GM18868 (cell line): Measurements from ENCODE around the gene FOSL2.

Source experiments
- ATAC-seq: cut with Tn5 transposase; IDR thresholded peaks from one replicate; pipeline ENCODE4 v1.9.1; 2021; ENCODE audit warnings: mild to moderate bottlenecking, moderate library complexity; ENCODE audit not compliant: unreplicated experiment

The FOSL2 gene

DNA sequence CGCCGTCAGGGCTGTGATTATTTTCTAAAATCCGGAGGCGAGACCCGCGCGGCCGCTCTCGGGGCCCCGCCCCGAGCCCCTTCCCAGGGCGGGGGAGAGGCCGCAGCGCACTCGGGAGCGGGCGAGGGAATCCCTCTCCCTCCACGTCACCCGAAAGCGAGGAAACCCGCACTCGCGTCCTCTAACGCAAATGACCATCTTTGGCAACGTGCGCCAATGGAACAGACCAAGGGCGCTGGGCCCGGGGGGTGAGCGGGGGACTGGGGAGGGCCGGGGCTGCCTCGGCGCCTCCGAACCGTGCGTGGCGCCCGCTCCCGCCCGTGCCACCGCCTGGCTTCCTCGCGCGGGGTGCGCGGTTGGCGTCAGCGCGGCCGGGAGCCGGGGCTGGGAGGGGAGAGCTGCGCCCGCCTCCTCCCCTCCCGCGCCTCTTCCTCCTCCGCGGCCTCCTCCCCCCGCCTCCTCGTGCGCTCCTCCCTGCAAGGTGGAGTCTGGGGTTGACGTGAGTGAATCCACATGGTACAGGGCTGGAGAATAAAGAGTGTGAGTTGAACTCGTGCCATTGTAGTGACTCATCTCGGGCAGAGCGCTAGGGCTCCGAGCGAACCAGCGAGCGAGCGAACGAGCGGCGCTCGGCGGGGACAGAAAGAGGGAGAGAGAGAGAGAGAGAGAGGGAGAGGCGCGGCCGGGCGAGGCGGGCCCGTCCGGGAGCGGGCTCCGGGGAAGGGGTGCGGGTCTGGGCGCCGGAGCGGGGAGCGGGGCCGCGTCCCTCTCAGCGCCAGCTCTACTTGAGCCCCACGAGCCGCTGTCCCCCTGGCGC is at the start of gene FOSL2:
TSS of gene FOSL2 (plus strand) at position 562 of the 817 bp plus-strand sequence. CDS start 863 bp downstream, outside the sequence.
- ATAC-seq = peak; percentile 88

- no peak for ATAC-seq
These were observed 49.3 kb upstream of the FOSL2 start for GRCh38 chr2:28343184-28343942.

DNA sequence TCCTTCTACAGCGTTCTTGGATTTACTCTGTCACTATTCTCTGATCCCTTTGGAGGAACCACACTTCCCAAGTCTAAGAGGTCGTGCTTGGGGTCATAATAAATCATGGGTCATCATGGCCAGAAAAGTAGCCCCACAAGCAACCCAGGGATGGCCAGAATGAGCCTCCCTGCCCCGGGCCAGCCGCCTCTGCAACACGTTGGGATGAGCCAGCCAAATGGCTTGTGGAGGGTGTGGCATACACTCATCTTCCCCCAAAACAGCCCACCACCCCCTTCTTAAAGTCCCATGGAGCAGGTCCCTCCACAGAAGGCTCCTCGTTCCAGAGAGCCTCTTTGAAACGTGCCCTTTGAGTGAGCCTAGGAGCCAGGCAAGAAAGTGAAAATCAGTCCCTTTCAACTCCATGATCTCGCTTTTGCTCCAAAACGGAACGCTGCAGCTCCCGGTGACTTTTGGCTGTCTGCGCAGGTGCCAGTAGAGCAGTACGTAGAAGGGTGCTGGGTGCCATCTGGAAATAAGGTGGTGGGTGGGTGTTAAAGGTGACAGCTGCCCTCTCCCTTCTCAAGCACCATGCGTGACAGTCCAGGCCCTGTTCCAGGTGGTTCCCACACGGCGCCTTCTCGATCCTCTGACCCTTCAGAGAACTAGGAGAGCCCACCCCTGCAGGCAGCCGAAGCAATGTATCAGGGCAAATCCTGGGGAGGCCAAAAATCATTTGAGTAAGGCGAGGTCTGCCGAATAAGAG is 48.5 kb upstream of the FOSL2 start:
- ATAC-seq = no peak

DNA sequence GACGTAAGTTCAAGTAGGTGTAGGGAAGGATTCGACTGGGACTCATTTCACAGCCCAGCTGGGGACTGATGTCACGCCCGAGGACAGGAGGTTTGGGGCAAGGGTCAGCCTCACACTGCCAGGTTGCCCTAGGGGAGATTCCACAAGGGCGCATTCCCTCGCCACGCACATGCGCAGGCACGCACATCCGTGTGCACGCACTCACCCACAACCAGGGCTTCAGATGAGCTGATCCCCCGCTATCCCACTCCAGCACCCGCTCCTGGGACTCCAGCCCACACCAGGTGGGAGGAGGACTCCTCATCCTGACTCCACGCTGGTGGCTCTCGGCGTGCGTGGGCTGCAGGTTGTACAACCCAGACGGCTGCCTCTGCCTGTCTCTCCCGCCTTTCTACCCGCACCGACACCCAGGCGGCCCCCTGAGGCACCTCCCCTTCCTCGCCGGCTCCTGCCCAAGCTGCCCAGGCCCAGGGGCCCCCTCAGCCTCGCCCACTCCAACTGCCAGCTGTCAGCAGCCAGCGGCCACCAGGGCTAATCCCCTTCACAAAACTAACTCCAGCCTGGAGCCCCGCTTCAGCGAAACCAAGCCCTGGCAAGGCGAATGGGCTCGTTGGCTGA is 47.8 kb upstream of the FOSL2 start:
- no peak for ATAC-seq

GRCh38 chr2:28345619-28346018 is 47.0 kb upstream of the FOSL2 start:
- no peak for ATAC-seq

- ATAC-seq = no peak
These were observed 46.1 kb upstream of the FOSL2 start for GRCh38 chr2:28346587-28346986.

GRCh38 chr2:28347193-28347592 is 45.5 kb upstream of the FOSL2 start:
- no peak for ATAC-seq

GRCh38 chr2:28347596-28347995 is 45.1 kb upstream of the FOSL2 start:
- ATAC-seq = no peak

DNA sequence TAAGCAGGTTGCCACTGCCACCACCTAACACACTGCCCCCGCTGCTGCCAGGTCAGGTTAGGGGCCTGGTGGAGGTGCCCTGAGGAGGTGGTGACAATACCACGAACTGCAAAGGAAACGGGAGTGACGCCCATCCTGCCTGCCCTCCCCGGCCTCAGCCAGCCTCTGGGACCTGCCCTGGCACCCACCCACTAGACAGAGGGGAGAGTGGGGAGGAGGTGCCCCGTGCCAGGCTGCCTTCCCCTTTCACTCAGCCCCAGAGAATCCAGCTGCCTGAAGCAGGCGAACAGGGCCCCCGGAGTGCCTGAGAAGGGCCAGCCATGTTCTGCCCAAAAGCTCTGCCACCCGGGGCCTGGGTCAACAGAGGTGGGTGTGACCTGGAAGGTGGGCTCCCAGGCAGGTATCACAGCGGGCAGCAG is 44.5 kb upstream of the FOSL2 start:
- no peak for ATAC-seq

DNA sequence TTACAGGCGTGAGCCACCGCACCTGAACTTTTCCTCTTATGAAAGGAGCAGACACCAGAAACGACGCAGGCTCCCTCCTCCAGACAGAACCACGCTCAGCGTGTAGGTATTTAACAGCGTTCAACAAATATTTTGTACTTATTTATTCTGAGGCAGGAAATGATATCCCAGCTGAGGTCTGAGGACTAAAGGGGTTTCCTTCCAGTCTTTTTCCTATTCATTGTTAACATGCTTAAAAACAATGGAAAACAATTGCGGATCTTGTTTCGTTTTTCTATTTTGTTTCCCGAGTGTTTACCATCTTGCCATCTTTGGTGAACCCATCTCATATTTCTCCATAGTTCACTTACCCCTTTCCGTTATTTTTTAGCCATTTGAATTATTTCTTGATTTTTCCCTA is 43.7 kb upstream of the FOSL2 start:
- no peak for ATAC-seq

DNA sequence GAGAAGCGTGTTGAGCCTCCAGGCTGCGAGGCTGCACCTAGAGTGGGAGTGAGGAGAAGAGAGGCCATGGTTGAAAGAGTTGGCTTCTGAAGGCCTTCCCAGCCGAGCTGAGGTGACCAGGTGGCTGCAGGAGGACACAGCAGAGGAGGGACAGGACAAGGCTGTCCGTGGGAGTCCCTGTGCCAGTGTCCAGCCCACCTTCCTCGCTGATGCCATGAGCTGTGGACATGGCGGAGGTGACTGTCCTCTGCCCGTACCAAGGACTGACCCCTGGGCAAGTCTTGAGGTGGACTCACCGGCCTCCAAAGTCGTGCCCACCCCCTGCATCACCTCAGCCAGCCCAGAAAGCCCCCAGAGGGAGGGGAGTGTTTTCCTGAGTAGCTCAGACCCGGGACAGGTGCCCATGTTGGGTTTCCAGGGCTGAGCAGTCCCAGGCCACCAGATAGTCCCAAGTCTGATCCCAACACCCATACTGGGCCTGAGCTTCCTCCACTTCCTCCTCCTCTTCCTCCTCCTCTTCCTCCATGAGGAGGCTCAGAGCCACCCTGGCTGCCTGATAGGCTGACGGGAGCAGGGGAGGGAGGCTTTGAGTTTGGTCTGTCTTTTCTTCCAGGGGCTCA is 43.0 kb upstream of the FOSL2 start:
- no peak for ATAC-seq

GRCh38 chr2:28350196-28350595 is 42.5 kb upstream of the FOSL2 start:
- ATAC-seq = no peak

DNA sequence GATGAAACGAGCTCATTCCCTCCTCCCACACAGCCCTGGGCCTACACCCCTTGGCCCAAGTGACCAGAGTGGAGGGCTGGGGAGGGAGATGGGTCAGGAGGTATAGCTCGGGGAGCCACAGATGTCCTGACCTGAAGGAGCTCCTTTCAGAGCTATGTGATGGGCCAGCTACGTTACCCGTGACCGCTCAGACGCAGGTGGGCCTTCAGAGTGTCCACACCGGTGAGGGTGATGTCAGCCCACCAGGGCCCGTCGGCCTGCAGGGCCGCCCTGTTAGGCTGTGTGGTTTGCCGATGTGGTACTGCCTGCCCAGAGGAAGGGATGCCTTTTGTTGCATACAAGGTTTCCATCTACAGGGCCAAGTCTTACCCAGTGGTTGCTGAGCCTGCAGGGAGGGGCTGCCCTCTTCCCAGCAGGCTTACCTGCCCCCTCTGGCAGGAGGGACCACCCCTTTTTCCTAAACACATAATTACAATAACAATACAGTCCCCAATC is 41.8 kb upstream of the FOSL2 start:
- no peak for ATAC-seq

DNA sequence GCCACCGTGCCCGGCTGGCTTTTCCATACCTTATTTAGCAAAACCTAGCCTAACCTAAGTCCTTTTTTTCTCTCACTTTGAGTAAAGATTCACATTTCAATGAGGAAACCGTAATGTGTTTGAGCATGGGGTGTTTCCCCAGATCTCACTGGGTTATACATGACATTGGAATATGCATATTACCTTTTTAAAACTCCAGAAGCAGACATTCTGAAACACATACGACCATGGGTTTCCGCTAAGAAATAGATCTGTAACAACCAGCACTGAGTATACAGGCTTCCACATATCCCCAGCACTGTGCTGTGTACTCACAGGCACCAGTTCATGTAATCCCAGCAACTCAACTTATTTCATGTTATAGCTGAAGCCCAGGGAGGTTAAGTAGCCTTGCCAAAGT is 41.0 kb upstream of the FOSL2 start:
- ATAC-seq = no peak

- ATAC-seq = no peak
These were observed 40.6 kb upstream of the FOSL2 start for GRCh38 chr2:28352104-28352503.

GRCh38 chr2:28352610-28353195 is 40.0 kb upstream of the FOSL2 start:
- no peak for ATAC-seq

DNA sequence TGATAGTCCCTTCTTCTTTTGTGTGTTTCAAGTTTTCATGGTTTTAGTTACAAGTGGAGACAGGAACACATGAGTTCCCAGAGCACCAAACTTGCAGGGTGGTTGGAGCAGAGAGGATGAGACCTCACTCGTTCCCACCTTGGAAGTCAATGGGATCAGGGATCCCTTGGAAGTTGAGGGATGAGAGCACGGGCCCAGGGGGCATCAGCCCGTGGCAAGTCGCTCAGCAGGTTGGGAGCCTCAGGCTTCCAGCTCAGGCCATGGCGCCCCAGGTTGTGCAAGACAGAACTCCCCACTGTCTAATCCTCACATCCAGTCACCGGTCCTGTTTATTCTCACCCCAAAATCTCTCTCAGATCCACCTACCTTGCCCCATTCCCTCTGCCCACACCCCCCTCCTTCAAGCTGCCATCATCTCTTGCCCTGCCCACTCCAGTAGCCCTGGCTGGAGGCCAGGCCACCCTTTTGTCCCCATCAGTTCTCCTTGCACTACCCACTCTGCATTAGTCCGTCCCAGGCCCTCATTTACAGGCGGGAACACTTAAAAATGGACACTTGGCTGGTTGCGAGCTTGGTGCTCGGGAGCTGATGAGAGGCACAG is 37.6 kb upstream of the FOSL2 start:
- ATAC-seq = no peak

GRCh38 chr2:28355521-28356094 is 37.0 kb upstream of the FOSL2 start:
- ATAC-seq = no peak
